ENCODE data around the gene MANF. TPM values are rescaled to one million over a fixed set of nuclear protein-coding genes. Genes with fewer than 3 reads are reported as not detected.

Gene MANF
- total and polyA plus RNA-seq, 9 donors = 18.4 to 105 (median 43.4) TPM

DNA sequence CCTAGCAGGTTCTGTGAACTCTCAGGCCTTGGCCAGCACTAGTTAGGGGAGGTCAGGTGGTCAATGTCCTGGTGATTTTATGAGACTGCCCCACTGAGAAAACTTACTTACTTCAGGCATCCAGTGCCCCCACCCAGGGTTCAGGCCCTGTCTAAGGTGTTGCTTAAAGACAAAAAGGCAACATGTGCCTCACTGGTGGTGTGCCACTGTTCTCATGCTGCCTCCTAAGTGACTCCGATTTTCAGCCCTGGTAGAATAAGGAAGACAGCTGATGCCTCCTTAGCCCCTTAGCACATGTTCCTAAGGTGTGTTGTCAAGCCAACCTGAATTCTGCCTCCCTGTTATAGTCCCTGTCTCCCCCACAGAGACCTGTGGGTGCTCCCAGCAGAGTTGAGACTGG lies 11.3 kb downstream of the MANF start:
- Histone ChIP-seq H3K9me3 (no peaks in the 10 kb centered on the region), H3K27ac (no peak overlapping the region), H3K4me1 (ENCODE audit: insufficient read depth) (peaks cover 11% of the 10 kb centered on the region), H3K36me3 (no peaks in the 10 kb centered on the region), H3K4me3 (no peak overlapping the region), H3K27me3 (no peaks in the 10 kb centered on the region)
- intact Hi-C loops (cut with DNase I) = loop anchor here in 1 of 4 donors (10.0 kb wide), 1 partner anchor 298 kb away; no protein-coding TSS in a partner anchor
- DNase-seq = no peak
- TF ChIP-seq EP300 (IDR thresholded peaks at IDR 0.05) (no peak), POLR2A (IDR thresholded peaks at IDR 0.05) (no peak)
- TF ChIP-seq, protein P1, sequence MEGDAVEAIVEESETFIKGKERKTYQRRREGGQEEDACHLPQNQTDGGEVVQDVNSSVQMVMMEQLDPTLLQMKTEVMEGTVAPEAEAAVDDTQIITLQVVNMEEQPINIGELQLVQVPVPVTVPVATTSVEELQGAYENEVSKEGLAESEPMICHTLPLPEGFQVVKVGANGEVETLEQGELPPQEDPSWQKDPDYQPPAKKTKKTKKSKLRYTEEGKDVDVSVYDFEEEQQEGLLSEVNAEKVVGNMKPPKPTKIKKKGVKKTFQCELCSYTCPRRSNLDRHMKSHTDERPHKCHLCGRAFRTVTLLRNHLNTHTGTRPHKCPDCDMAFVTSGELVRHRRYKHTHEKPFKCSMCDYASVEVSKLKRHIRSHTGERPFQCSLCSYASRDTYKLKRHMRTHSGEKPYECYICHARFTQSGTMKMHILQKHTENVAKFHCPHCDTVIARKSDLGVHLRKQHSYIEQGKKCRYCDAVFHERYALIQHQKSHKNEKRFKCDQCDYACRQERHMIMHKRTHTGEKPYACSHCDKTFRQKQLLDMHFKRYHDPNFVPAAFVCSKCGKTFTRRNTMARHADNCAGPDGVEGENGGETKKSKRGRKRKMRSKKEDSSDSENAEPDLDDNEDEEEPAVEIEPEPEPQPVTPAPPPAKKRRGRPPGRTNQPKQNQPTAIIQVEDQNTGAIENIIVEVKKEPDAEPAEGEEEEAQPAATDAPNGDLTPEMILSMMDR (IDR thresholded peaks at IDR 0.05) = no peak
- 68 to 92% (median 86%) methylated on average over 1 of the region's 1 CpG for WGBS, 3 donors

DNA sequence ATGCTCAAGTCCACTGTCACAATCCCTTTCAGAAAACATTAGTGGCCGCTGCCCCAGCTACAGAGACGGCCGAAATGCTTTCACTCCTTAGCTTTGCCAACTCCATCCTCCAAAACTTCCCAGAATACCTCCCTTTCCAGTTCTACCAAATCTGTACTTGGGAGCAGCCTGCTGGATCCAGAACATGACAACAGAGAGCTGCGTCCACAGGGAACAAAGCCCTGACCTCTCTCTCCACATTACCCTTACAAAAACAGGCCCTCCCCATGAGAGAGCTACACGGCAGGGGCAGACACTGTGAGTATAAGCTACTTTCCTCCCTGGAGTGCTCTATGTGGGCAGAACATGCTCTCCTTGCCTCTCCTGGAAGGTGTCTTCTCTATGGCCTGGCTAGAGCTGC lies 12.3 kb downstream of the MANF start:
- intact Hi-C loops (cut with DNase I) = loop anchor here in 1 of 4 donors (10.0 kb wide), 1 partner anchor 297 kb away; no protein-coding TSS in a partner anchor
- H3K9me3 ChIP-seq = no peaks in the 10 kb centered on the region
- H3K27me3 ChIP-seq = no peaks in the 10 kb centered on the region
- no peak overlapping the region for H3K4me3 ChIP-seq
- 34 to 49% (median 42%) methylated on average over 5 of the region's 5 CpGs for WGBS, 3 donors
- DNase-seq = no peak
- no peaks in the 10 kb centered on the region for H3K36me3 ChIP-seq
- no peak for TF ChIP-seq EP300 (IDR thresholded peaks at IDR 0.05)
- TF ChIP-seq, protein P1 (IDR thresholded peaks at IDR 0.05) = no peak
- no peak for TF ChIP-seq POLR2A (IDR thresholded peaks at IDR 0.05)
- no peak overlapping the region for H3K27ac ChIP-seq
- peaks cover 4% of the 10 kb centered on the region for H3K4me1 ChIP-seq (ENCODE audit: insufficient read depth)

DNA sequence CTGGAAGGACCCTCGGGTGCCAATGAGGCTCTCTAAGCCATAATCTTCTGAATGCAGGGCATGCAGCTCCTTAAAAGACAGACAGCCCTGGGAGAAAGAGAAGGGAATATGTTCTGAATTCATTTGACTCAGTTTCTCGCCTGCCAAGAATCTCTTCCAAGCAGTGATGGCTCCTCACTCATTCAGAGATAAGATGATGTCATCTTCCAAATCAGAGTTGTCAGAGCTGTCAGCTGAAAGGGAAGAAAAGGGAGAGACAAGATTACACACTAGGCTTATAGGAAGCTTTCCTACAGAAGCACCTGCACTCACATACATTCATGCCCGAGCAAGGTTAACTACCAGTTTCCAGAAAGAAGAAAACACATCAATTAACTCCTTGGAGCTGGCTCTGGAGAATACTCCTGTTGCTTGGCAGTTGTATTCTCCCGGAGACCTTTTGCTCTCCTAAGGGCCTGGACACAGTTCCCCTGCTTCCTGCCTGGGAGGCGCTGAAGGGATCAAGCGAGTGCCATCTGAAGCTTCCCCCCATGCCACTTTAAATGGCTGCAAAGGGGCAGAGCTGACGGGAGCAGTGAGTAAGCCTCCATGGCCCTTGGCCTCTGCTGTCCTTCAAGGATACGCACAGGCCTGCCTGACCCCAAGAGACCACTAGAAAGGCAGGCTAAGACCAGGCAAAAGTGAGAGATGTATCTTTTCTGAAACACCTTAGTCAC lies 13.7 kb downstream of the MANF start:
- H3K4me1 ChIP-seq (ENCODE audit: insufficient read depth) = no peaks in the 10 kb centered on the region
- no peak overlapping the region for H3K4me3 ChIP-seq
- no peaks in the 10 kb centered on the region for H3K27me3 ChIP-seq
- TF ChIP-seq, protein P1 (IDR thresholded peaks at IDR 0.05) = no peak
- TF ChIP-seq EP300 (IDR thresholded peaks at IDR 0.05) (no peak), POLR2A (IDR thresholded peaks at IDR 0.05) (no peak)
- intact Hi-C loops (cut with DNase I) = loop anchor here in 1 of 4 donors (10.0 kb wide), 1 partner anchor 296 kb away; no protein-coding TSS in a partner anchor
- no peaks in the 10 kb centered on the region for H3K36me3 ChIP-seq
- H3K27ac ChIP-seq = no peak overlapping the region
- 65 to 73% (median 68%) methylated on average over 8 of the region's 8 CpGs for WGBS, 3 donors
- H3K9me3 ChIP-seq = no peaks in the 10 kb centered on the region
- no peak for DNase-seq

DNA sequence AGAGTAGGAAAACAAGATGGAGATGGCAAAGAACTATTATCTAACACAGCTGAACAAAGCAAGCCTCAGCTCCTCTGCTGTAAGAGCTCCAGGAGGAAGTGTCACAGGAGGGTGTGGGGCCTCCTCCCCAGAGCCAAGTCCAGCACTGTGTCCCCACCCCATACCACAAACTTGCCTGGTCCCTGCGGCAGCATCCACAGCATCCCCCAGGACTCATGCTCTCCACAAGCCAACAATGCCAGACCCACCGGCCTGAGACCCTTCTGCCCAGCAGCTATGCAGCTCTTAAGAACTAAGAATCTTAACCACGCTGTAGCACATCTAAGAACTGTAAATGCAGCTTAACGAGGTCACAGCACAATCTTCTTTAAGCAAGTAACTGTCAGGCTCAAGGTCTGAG lies 15.1 kb downstream of the MANF start:
- H3K4me3 ChIP-seq = no peak overlapping the region
- 90 to 92% (median 91%) methylated on average over 4 of the region's 4 CpGs for WGBS, 3 donors
- intact Hi-C loops (cut with DNase I) = no loop called here
- H3K27me3 ChIP-seq = no peaks in the 10 kb centered on the region
- TF ChIP-seq, protein P1 (IDR thresholded peaks at IDR 0.05) = no peak
- no peak for TF ChIP-seq POLR2A (IDR thresholded peaks at IDR 0.05)
- H3K9me3 ChIP-seq = no peaks in the 10 kb centered on the region
- H3K27ac ChIP-seq = no peak overlapping the region
- no peaks in the 10 kb centered on the region for H3K36me3 ChIP-seq
- no peak for DNase-seq
- H3K4me1 ChIP-seq (ENCODE audit: insufficient read depth) = no peaks in the 10 kb centered on the region

All from ovary (tissue), 9 donors.